Right kidney (tissue), 1 donor: Measurements from ENCODE around the gene CACNG7.
"Not testable (repeated sequence)": the region's sequence is repeated elsewhere in the genome, so short reads cannot be mapped to it uniquely, and the experiment has no call there.

ENCODE experiments used
- DNase-seq: peaks from one replicate; pipeline ENCODE4 v3.0.0-alpha.2; 2016

The CACNG7 gene

DNA sequence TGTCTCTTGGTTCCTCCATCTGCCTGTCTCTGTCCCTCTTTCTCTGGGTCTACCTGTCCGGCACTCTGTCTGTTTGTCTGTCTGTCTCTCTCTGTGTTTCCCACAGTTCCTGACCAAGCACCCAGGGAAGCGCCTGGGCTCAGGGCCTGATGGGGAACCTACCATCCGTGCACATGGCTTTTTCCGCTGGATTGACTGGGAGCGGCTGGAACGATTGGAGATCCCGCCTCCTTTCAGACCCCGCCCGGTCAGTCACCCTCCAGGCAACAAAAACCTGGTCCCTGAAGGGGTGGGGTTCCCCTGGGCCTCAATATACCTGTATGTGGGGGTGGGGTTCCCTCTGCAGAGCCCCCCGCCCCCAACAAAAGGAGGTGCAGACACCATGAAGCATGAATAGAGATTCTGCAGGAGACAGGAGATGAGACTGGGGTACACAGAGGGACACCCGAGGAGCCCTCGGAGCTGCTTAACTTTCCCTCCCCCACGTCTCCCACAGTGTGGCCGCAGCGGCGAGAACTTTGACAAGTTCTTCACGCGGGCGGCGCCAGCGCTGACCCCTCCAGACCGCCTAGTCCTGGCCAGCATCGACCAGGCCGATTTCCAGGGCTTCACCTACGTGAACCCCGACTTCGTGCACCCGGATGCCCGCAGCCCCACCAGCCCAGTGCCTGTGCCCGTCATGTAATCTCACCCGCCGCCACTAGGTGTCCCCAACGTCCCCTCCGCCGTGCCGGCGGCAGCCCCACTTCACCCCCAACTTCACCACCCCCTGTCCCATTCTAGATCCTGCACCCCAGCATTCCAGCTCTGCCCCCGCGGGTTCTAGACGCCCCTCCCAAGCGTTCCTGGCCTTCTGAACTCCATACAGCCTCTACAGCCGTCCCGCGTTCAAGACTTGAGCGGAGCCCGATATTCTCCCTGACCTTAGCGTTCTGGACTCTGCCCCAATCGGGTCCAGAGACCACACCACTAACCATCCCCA lies 2.6 kb upstream of the CACNG7 start:
- DNase-seq, result peak; percentile 20

DNA sequence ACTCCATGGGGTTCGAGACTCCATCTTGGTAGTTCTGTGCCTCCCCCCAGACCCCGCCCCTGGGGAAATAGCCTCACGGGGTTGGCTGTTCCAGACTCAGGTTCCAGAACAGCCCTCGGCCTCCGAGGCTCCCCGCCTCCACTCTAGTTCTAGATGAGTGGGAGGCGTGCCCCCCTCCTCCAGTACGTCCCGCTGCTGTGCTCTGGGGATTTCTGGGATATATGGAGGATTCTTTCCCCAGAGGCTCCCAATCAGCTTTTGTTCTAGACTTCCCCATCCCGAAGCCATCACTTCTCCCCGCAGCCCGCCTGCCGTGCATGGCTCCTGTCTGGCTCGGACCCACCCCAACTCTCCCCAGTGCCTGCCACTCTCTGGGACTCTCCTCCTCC lies 1.9 kb upstream of the CACNG7 start:
- no peak for DNase-seq

DNA sequence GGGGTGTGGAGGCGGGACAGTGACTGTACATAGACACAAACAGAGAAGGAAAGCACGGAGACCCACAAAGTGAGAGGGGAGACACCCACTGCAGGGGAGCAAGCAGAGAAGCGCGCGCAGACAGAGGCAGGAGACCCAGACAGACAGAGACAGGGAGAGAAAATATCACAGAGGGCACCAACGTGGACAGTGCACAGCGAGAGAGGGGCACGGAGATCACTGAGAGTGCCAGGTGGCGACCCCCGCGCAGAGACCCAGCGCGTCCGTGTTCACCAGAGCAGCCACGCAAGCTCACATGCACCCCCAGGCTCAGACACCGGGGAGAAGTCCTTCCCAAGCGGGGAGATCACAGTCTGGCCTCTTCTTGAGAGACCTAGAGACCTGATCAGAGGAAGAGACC lies 1.4 kb upstream of the CACNG7 start:
- no peak for DNase-seq

DNA sequence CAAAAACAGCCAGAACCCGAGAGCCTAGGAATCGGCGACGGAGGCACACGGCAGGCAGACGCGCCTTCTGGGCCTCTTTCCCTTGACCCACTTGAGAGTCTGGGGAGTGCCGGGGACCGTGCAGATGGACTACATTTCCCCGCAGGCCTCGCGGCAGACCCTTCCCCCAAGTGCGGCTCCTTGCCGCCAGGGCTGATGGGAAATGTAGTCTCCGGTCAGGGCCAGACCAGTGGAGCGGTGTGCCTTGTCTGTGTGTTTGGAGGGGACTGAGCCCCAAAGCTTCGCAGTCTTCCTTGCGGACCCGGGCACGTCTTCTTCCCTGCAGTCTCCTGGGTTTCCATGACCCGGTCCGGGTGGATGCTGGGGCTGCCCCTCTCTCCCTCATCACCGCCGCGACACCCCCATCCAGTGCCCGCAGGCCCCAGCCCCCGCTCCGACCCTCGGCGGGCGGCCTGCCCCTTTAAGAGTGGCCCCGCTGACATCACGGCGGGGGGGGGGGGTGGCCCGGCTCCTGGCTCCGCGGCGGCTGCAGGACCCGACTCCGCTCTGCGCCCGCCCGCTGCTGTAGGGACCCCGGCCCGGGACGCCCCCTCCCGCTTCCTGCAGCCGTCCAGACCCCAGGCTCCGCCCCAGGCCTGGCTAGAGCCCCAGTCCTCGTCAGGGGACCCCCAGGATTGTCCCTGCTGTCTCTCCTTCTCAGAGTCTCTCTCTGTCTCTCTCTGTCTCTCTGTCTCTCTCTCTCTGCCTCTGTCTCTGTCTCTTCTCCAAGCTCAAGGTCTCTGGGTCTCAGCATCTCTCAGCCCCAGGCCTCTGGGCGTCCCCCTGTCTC lies 758 bp upstream of the CACNG7 start:
- peak; percentile 55 for DNase-seq

DNA sequence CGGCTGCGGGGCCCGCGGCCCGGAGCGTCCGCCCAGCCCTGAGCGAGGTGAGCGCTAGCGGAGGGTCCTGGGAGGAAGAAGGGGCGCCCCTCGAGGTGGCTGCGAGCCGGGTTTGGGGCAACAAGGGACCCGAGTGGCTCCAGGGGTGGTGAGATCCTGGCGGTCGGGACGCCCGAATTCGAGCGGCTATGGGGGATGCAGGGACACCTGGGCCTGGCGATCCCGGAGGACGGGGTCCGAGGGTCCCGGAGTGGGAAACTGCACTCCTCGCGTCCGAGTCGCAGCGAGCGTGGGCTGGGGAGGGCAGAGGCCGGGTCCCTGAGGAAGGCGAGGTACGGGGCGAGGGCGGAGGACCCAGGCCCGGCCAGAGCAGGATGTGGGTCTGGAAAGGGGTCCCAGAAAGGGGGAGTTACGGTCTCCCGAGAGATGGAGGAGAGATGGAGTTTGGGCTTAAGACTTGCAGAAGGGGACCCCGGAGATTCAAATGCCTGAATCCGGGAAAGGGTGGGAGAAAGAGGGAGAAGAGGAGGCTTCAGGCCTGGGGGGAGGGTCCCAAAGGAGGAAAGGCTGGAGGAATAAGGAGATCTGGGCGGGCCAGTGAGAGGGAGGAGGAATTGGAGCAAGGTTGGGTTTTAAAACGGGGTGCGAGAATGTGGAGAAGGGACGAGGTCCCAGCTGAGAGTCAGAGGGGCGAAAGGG lies 542 bp downstream of the CACNG7 start:
- no peak for DNase-seq

DNA sequence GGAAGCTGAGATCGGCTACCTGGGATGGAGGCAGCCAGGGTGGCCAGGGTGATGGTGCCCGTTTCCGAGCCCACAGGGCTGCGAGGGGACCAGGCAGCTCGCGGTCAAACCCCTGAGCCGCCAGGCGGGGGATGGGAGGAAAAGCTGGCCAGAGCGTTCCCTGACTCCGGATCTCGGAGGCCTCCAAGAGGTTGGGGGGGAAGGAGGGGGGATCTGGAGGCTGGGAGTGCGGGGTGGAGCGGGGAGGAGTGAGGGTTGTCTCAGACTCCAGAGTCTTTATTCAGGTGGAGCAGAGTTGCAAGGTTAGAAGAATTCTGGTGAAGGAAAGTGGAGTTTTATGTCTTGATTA lies 1.1 kb downstream of the CACNG7 start:
- no peak for DNase-seq

DNA sequence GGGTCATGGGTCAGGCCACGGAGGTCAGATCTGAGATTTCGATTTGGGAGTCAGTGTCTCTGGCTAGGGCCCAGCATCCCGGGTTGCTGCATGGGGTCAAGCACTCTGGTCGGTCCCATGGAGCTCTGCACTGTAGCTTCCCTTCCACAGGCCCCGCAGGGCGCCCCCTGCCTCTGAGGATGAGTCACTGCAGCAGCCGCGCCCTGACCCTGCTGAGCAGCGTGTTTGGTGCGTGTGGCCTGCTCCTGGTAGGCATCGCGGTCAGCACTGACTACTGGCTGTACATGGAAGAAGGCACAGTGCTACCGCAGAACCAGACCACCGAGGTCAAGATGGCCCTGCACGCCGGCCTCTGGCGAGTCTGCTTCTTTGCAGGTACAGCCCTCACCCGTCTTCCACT lies 3.6 kb downstream of the CACNG7 start:
- no peak for DNase-seq

DNA sequence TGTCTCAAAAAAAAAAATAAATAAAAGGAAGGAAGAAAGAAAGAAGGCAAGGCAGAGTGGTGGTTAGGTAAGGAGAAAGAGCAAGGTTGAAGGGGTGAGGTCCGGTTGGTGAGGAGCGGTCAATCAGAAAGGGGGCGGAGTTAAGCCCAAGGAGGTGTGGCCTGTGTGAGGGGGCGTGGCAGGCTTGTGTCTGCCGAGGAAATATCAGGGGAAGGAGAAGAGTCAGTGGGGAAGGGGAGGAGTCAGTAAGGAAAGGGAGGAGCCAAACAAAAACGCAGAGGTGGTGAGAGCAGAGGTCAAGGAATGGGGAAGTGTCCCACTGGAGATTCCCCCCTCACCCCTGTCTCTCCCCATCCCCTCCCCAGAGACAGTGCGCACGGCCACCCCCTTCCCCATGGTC lies 5.9 kb downstream of the CACNG7 start:
- DNase-seq, result no peak

DNA sequence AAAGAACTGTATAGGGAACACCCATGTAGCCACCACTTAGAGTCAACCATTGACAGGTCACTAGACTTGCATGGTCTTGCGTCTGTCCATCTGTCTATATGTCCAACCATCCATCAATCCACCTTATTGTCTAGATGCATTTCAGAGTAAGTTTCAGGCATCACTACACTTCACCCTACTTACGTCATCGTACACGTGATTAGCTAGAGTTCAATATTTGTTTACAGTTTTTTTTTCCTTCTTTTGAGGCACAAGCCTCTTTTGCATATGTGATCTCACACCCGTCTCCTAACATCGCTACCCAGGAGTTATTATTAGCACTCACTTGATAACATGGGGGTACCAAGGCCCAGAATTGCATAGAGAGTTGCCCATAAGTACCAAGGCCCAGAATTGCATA lies 6.9 kb downstream of the CACNG7 start:
- DNase-seq, result no peak

DNA sequence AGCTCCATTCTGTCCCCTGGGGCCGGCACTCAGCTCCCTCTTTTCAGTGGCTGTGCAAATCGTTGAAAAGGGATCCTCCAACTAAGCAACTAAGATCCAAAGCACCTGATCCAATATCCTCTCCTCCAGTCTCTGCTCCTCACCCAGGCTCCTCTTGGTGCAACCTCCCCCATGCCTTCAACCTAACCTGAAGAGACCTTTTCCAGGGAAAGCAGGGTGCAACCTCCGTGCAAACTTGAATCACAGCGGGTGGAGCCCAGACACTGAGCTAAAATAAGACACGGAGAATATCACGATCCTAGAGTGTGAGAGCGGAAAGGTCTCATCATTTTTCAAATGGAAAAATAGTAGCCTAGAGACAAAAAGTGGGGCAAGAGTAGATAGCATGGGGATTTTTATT lies 8.3 kb downstream of the CACNG7 start:
- no peak for DNase-seq

DNA sequence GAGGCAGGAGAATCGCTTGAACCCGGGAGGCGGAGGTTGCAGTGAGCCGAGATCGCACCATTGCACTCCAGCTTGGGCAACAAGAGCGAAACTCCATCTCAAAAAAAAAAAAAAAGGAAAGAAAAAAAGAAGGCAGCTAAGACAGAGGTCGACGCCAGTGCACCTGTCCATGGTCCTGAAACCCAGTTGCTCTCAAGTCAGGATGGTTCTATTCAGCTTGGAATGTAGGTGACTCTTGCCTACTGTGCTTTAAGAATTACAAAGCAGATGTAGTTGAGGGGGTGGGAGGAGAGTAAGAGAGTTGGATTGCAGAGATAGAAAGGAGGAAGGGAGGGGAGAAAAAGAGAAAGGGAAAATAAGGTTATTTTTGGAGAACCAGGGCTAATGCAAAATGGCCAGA lies 18.7 kb downstream of the CACNG7 start:
- DNase-seq, result no peak

DNA sequence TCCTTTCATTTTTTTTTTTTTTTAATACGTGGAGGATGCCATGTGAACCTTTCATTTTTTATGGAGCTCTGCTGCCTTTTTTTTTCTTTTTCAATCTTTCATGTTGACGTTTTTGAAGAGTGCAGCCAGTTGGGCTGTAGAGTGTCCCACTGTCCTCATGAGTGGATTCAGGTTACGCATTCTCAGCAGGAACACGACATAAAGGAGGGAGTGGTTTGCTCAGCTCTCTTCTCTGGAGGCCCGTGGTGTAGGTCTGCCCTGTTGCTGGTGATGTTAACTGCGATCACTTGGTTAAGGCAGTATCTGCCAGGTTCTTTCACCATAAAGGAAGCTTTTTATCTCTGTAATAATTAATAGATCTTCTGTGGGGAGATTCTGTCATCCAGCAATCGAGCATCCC lies 27.0 kb downstream of the CACNG7 start:
- no peak for DNase-seq

DNA sequence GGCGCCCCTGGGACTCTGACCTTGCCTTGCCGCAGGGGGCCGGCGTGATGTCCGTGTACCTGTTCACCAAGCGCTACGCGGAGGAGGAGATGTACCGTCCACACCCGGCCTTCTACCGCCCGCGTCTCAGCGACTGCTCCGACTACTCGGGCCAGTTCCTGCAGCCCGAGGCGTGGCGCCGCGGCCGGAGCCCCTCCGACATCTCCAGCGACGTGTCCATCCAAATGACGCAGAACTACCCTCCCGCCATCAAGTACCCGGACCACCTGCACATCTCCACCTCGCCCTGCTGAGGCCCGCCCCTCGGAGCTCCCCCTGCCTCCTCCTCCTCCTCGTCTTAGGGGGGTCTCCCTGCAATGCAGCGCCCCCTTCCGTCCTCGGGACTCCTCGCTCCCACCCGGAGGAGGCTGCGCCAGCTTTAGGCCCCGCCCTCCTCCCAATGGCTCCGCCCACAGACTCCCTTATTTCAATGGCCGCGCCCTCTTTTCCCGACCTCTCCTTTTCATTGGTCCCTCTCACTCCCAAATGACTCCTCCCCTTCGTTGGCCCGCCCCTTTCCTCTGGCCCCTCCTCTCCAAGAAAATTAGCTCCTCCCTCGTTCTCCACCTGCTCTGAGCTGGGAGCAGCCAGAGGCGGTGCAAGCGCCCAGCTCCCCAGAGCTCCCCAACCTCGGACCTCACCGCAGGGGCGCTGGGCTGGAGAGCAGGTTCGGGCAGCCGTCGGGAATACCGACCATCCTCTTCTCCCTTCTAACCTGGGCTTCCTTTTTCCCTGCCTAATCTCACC lies 33.1 kb downstream of the CACNG7 start:
- DNase-seq, result no peak

DNA sequence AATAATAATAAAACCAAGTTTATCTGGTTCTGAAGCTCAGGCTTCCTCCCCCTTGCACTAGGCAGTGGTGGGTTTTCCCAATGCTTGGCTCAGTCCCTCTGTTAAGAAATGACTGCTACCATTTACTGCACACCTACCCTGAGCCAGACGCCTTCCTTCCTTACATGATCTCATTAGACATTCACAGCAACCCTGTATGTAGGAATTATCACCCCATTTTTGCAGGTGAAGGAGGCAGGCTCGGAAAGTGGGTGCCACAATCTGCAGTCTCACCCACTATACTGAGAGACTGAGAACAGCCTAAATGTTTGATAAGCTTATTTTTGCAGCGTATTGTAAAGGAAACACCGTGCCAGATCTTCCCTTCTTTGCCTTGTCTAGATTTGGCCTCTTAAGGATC lies 35.3 kb downstream of the CACNG7 start:
- DNase-seq, result no peak

DNA sequence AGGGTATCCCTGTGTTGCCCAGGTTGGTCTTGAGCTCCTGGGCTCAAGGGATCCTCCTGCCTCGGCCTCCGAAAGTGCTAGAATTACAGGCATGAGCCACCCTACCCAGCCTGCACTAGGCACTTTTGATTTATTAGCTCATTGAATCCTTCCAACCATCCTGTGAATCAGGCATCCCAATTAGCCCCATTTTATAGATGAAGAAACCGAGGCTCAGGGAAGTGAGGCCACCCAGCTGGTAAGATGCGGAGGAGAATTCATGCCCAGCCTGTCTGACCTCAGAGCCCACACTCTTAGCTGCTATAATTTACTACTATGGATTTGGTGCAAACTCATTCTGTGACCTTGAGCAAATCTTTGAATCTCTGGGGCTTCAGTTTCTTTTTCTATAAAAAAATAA lies 35.9 kb downstream of the CACNG7 start:
- DNase-seq, result no peak

DNA sequence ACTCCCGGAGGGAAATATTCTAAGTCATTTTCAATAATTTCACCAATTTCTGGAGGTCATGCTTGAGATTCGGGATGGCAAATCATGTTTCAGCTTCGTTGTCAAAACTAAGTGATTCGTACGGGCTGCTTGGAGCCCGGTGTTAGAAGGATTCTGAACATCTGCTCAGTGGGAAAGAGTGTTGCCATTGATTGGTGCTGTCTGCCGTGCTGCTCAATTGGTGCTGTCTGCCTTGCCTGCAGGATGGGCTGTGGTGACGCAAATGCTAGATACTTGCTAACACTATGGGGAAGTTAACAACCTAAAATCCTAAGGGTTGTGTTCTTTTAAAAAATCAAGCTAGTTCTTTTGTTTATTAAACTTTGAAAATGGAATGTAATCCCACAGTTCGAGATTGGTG lies 36.4 kb downstream of the CACNG7 start:
- no peak for DNase-seq

DNA sequence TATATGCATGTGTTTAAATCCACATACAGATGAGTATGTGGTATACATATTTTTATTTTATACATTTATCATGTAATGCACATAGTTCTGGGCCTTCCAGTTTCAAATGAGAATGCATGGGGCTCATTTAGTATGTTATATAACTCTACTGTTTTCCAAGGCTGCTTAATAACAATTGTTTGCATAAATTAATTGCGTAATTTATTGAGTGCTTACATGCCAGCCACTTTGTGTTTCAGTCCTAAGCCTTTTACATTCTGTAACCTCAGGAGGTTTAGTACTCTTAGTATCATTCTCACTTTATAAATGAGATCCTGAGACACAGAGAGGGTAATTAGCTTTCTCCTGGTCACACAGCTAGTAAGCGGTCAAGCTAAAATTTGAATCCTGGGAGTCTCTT lies 36.9 kb downstream of the CACNG7 start:
- no peak for DNase-seq

DNA sequence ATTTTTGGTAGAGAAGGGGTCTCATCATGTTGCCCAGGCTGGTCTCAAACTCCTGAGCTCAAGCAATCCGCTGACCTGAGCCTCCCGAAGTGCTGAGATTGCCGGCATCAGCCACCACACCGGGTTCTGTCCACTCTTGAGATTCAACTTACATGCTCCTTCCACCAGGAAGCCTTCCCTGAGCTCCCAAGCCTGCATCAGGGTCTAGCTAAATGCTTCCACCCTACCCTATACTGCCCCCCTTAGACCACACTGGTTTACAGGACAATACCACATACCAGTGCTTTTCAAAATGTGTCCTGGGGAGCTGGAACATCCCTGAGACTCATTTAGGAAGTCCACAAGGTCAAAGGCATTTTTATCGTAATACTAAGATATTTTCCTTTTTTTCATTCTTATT lies 38.5 kb downstream of the CACNG7 start:
- DNase-seq, result no peak

DNA sequence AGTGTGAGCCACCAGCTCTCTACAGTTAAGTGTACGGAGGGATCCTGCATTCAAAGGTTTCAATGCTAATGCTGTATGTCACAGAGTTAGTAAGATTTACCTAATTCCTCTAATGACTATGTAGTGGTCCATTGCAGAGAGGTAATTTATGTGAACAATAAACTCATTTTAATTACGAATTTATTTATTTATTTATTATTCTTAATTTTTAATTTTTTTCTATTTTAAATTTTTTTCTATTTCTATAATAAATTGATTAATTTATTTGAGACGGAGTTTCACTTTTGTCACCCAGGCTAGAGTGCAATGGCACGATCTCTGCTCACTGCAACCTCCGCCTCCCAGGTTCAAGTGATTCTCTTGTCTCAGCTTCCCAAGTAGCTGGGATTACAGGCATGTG lies 39.5 kb downstream of the CACNG7 start:
- DNase-seq, result not testable (repeated sequence)

DNA sequence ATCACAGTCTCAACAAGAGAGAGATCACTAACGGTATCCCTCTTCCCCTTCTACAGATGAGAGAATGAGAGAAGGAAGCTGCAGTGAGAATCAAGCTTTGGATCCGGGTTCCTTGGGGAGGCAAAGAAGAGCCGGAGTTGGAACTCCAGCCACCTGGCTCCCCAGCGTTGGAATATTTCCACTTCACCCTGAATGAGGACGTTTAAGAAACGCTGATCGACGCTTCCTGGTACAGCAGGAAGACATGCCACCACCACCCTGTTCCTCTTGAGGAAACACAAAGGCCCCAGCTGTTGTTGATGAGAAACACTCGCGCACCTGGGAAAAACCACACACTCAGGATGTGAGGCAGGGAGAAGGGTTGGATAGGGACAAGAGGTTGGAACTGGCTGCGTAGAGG lies 42.4 kb downstream of the CACNG7 start:
- DNase-seq, result no peak

DNA sequence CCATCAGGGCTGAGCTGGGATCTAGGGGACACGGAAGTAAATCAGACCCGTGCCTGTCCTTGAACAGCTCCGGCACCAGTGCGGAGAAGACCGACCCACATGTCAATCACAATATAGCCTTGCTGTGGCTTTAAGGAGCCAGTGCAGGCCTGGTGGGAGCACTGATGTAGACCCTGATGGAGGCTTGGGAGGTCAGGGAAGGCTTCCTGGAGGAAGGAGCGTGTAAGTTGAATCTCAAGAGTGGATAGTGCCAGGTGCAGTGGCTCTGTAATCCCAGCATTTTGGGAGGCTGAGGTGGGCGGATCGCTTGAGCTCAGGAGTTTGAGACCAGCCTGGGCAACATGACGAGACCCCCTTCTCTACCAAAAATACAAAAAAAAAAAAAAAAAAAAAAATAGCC lies 42.9 kb downstream of the CACNG7 start:
- DNase-seq, result no peak

DNA sequence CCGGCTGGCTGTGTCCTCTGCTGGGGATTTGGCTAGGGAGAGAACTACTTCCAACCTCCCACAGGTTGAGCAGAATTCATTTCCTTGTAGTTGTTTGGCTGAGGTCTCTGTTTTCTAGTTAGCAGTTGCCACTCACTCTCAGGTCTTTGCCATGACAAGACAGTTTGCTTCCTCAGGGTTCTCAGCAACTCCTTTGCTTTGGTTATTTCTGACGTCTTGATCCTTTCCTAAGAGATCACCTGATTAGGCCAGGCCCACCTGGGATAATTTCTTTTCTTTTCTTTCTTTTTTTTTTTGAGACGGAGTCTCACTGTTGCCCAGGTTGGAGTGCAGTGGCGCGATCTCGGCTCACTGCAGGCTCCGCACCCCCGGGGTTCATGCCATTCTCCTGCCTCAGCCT lies 44.3 kb downstream of the CACNG7 start:
- DNase-seq, result no peak
